22Rv1 (cell line): ENCODE measurements around the gene MYL11.

Experiments used
- ZFX ChIP-seq: fragments of 450-650 bp; IDR thresholded peaks from 2 replicates; pipeline ENCODE4 v1.6.1; 2017; ENCODE audit warnings: antibody characterized with exemption, borderline replicate concordance
- TF ChIP-seq, protein P1 (sequence below): fragments of 450-650 bp; IDR thresholded peaks from 2 replicates; pipeline ENCODE4 v1.5.1; 2017; ENCODE audit warnings: mild to moderate bottlenecking

DNA sequence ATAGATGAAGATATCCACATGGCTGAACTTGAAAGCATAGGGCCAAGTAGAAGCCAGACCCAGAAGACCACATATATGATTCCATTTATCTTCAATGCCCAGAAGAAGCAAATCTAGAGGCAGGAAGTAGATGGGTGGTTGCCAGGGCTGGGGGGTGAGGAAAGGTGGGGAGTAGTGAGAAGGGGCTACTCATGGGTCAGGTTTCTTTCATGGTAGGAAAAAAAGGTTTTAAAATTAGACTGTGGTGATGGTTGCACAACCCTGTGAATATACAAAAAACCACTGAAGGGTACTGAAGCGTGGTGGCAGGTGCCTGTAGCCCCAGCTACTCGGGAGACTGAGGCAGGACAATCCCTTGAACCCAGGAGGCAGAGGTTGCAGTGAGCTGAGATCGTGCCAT lies 24.9 kb upstream of the MYL11 start:
- TF ChIP-seq, protein P1, sequence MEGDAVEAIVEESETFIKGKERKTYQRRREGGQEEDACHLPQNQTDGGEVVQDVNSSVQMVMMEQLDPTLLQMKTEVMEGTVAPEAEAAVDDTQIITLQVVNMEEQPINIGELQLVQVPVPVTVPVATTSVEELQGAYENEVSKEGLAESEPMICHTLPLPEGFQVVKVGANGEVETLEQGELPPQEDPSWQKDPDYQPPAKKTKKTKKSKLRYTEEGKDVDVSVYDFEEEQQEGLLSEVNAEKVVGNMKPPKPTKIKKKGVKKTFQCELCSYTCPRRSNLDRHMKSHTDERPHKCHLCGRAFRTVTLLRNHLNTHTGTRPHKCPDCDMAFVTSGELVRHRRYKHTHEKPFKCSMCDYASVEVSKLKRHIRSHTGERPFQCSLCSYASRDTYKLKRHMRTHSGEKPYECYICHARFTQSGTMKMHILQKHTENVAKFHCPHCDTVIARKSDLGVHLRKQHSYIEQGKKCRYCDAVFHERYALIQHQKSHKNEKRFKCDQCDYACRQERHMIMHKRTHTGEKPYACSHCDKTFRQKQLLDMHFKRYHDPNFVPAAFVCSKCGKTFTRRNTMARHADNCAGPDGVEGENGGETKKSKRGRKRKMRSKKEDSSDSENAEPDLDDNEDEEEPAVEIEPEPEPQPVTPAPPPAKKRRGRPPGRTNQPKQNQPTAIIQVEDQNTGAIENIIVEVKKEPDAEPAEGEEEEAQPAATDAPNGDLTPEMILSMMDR, result no peak
- no peak for TF ChIP-seq ZFX
